ENCODE data around the gene ZMIZ1.
A peak's percentile ranks its signal among the peaks of the same experiment; 100 is the strongest.

ZMIZ1 gene

DNA sequence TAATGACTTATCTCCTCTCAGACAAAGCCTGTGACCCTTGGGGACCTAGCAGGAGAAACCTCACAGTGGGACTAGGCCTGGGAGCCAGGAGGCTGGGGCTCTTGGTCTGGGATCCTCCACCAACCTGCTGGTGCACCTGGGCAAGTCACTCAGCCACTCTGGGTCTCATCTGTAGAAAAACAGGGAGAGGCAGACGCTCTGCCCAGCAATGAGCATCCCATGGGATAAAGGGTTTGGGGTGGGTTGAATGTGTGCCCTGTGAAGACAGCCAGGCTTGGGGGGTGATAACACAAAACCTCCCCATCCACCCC lies 81.6 kb downstream of the ZMIZ1 start:
- DNase-seq (ENCODE audit: low spot score), result no peak

DNA sequence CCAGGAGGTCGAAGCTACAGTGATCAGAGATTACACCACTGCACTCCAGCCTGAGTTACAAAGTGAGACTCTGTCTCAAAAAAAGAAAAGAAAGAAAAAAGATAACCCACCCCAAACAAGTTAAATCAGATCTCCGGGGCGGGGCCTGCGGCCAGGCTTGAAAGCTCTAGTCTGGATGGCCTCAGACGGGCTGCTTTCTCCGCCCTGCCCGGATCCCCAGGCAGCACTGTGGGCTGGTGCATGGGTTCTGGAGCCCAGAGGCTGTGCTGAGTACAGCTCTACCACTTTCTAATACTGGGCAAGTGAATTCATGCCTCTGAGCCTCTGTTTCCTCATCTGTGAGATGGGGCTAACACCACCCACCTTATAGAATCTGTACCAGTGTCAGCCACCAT lies 83.7 kb downstream of the ZMIZ1 start:
- DNase-seq (ENCODE audit: low spot score), result no peak

DNA sequence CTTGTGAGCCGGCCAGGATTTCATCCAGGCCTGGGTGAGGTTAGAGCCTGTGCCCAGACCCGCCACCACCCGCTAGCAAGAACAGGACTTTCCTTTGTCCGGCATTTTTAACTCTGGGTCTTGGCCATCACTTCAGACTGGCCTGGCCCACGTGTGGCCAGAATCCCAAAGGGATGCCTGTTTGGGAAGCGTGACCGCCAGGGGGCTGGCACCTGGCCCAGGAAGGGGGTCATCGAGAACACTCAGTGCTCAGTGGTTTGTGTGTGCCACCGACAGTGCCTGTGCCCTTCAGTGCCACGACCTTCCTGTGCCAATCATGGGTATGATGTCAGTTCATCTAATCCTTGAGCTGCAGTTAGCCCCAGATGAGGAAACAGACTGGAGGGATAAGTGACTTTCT lies 85.0 kb downstream of the ZMIZ1 start:
- DNase-seq (ENCODE audit: low spot score), result peak; percentile 64

DNA sequence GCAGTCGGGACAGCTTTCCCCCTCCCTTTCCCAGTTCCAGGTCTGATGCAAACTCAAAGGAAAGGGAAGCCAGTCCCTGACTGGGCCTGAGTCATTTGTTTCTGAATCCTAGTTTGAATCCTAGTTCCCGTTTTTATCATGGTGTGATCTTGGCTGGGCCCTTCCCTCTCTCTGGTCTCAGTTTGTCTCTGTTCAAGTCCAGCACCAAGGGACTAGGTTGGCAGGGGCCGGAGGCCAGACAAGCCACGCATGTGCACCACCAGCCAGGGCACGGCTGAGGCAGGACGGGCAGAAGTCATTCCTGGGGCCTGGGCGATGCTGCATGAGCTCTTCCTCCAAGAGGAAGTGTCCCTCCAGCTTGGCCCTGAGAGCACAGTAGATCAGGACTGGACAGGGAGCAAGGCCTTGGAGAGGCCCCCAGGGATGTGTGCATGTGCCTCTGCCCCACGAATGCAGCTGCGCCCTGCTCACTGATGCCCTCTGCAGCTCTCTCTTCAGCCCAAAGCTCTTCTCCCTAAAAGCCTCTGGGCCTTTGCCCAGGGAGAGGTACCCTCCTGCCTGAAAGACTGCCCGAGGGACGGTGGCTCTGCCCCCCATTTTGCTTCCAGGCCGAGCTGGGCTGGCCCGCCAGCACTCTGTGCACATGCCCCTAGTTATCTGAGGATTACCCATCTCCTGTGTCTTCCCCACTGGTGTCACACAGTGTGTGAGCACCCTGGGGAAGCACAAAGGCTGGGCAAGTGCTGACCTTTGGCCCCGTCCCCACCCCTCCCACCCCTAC lies 86.7 kb downstream of the ZMIZ1 start:
- no peak for DNase-seq (ENCODE audit: low spot score)

- DNase-seq (ENCODE audit: low spot score), result no peak
Observed at GRCh38 chr10:79156334-79157274, 87.8 kb downstream of the ZMIZ1 start.

GRCh38 chr10:79158004-79158340 lies 89.2 kb downstream of the ZMIZ1 start:
- DNase-seq (ENCODE audit: low spot score), result no peak

- no peak for DNase-seq (ENCODE audit: low spot score)
Observed at GRCh38 chr10:79158402-79159097, 89.8 kb downstream of the ZMIZ1 start.

GRCh38 chr10:79159141-79159651 lies 90.4 kb downstream of the ZMIZ1 start:
- DNase-seq (ENCODE audit: low spot score), result no peak

GRCh38 chr10:79159785-79160184 lies 91.0 kb downstream of the ZMIZ1 start:
- DNase-seq (ENCODE audit: low spot score), result no peak

- DNase-seq (ENCODE audit: low spot score), result no peak
Observed at GRCh38 chr10:79160191-79160590, 91.4 kb downstream of the ZMIZ1 start.

- DNase-seq (ENCODE audit: low spot score), result no peak
Observed at GRCh38 chr10:79161557-79161956, 92.8 kb downstream of the ZMIZ1 start.

GRCh38 chr10:79162022-79162421 lies 93.3 kb downstream of the ZMIZ1 start:
- DNase-seq (ENCODE audit: low spot score), result no peak

GRCh38 chr10:79162861-79163665 lies 94.3 kb downstream of the ZMIZ1 start:
- no peak for DNase-seq (ENCODE audit: low spot score)

- no peak for DNase-seq (ENCODE audit: low spot score)
Observed at GRCh38 chr10:79163666-79163975, 94.9 kb downstream of the ZMIZ1 start.

GRCh38 chr10:79164075-79164474 lies 95.3 kb downstream of the ZMIZ1 start:
- no peak for DNase-seq (ENCODE audit: low spot score)

DNA sequence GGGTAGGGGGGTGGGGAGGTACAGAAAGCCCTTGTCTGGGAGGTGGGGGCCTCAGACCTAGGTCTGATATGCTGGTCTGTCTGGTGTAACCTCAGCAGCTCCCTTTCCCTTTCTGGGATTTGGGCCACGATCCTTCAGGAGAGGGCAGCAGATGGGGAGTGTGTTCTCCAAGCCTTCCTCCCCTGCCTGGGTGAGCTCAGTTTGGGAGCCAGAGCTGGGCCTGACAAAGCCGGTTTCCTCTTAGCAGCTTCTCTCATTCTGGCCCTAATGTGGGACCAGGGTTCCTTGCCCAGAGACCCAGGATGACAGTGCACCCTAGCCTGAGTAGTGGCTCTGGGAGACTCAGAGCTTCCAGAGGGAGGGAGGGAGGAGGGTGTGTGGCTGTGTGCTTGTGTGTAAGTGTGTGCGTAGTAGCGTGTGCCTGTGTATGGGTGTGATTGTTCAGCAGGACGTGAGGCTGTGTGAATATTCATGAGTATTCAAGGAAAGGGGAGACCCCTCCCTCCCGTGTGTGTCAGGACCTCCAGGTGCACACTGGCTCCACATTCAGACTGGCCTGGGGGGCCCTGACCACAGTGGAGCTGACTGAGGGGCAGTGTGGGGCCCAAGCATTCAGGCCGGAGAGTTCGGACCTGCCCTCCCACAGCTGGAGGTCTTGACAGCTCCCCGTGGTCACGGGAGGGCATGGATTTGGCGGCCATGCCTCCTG lies 96.5 kb downstream of the ZMIZ1 start:
- DNase-seq (ENCODE audit: low spot score), result no peak

DNA sequence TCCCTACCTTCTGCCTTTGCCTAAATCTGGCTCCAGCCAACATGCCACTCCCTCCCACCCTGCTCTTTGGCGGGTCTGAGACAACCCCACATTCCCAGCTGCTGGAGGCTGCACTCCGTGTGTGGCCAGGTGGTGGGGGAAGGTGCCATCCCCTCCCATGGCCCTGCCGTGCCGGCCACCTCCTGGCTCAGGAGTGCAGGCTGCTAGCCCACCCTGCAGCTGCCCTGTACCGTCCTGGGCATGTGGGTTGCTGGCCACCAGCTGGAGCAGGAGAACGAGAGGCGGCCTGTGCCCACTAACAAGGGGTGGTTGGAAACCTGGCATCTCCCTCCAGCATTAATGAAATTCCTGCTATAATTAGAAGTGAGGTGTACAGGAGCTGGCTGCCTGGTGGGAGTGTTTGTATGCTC lies 97.6 kb downstream of the ZMIZ1 start:
- no peak for DNase-seq (ENCODE audit: low spot score)

- no peak for DNase-seq (ENCODE audit: low spot score)
Observed at GRCh38 chr10:79166741-79167140, 98.0 kb downstream of the ZMIZ1 start.

DNA sequence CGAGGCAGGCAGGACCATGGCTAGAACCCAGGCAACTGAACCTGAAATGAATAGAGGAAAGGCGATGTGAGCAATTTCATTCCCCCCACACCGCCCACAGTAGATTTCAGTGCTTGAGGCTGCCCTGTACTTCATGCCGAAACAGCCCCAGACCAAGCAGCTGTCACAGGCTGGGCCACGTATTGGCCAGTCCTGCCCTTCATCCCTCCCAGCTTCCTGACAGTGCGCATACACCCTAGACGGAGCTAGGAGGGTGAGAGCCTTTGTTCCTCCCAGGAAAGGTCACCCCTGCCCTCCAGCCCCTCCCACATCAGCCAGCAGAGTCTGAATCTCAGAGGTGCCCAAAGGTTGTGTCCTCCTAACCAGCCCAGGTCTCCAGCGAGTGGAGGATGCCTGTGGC lies 98.8 kb downstream of the ZMIZ1 start:
- DNase-seq (ENCODE audit: low spot score), result no peak

- DNase-seq (ENCODE audit: low spot score), result no peak
Observed at GRCh38 chr10:79168210-79168609, 99.4 kb downstream of the ZMIZ1 start.

- DNase-seq (ENCODE audit: low spot score), result no peak
Observed at GRCh38 chr10:79170226-79170752, 101.5 kb downstream of the ZMIZ1 start.

All from globus pallidus (tissue), 1 donor.